ENCODE results near the gene ERC2.

Gene ERC2

GRCh38 chr3:55691141-55691540 is 777.1 kb downstream of the ERC2 start:
- no peak for DNase-seq

GRCh38 chr3:55690726-55691125 is 777.5 kb downstream of the ERC2 start:
- DNase-seq: no peak

DNA sequence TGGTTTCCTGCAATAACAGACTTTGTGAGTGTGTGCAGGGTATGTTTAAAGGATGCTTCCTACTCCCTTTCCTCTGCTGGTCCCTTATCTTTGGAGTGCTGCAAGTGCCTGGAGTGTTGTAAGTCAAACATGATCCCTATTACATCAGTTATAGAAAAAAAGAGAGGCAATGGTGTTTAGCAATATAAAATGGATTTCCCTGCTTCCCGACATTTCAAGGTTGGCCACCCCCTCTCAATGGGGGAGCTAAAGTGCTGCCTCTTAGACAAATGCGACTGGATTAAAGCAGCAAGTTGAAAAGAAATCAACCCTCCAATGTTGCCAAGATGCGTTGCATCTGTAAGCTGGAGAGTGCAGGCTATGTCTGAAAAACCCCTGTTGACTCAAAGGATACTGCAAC is 778.1 kb downstream of the ERC2 start:
- DNase-seq: no peak

GRCh38 chr3:55688154-55688553 is 780.1 kb downstream of the ERC2 start:
- DNase-seq: no peak

- DNase-seq: no peak
These were observed 780.7 kb downstream of the ERC2 start for GRCh38 chr3:55687526-55687925.

DNA sequence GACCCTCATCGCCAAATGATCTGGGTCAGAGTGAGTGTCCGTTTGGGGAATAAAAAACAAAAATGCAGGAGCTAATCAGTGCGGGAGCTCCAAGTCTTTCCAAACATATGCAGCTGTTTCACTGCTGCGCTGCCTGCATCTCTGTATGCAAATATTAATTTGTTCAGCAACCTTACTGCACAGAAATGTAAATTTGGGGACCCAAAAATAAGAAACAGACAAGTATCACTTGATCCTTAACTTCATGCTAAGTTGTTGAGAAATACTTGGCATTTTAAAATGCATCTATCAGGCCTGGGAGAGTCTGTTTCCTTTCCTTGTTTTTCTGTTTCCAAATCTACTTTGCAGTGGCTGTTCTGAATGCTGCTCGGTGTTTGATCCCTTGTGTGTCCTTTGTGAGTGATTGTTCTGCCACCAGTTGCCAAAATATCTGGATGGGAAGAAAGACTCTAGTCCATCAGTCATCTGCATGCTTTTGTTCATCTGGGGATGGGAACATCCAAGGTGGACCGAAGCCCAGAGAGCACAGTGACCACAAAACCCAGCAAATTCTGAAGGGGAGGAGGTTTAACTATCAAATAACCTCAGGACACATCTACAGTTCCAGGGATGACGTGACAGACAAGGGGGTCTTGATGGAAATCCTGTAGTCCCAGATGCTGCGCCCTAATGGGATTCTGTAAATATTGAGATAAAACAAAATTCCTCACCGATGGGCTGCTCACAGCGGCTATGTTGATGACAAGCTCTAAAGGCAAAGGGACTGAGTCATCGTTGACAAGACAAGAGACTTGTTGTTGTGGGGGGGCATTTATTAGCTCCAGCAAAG is 781.6 kb downstream of the ERC2 start:
- DNase-seq: no peak

DNA sequence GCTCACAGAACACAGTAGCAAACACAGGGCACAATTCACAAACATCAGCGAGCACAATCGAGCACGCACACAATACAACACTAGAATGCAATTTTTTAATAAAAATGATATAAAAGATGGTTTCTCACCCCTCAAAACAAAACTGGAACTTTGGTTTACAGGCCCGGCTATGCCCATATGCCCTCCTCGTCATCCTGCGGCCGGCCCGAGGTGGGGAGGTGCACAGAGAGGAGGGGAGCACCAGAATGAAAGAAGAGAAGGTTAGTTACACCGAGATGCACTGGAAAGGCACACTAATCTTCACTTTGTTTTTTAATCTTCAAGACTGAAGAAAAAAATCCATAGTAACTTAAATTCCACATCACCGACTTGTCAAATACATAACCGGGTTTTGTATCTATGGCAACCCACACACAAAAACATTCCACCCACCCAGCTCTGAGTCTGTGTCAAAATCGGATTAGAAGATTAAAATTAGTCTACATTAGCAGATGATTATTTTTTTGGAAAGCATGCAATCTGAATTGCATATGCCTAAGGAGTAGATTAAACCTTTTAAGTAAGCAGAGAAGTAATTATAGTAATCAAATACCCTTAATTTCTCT is 784.5 kb downstream of the ERC2 start:
- DNase-seq: no peak

- no peak for DNase-seq
These were observed 785.8 kb downstream of the ERC2 start for GRCh38 chr3:55682461-55682860.

DNA sequence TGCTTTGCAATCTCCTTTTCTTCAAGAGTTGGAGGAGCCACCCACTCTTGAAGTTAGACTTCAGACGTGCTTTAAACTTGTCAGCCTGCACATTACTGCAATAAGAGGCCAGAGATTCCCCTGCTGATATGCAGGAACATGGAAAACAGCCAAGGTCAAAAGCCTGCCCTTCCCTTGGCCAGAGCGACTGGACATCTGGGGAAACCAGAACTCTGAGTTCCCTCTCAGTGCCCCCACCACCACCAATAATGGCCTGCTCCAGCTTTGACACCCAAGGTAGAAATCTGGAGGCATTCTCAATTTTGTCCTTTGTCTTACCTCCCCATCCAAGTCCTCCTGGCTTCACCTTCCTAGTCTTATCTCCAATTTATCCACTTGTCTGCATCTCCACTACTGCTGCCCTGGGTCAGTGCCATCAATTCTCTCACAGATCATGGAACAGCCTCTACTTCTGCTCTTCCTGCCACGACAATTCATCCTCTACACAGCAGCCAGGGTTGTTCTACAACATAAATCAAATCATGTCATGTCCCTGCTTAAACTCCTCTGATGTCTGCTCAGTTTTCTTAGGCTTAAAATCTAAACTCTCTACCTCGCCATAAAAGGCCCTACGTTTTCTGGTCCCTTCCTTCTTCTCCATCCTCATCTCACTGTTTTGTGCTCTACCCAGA is 789.6 kb downstream of the ERC2 start:
- no peak for DNase-seq

DNA sequence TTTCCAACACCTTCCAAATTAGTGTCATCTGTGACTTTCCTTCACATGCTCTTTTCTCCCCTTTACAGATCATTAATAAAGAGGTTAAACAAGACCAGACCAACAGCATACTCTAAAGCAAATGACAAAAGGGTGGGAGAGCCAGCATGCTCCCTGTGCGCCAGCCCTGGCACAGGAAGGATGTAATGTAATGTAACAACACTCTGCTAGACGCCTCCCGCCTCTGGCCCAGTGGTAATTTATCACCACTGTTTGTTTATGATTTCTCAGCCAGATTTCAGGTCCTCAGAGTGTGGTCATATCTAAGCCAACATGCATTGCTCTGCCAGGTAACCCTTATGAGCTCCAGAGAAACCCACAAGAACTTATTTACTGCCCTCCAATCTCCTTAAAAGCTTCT is 791.6 kb downstream of the ERC2 start:
- DNase-seq: no peak

DNA sequence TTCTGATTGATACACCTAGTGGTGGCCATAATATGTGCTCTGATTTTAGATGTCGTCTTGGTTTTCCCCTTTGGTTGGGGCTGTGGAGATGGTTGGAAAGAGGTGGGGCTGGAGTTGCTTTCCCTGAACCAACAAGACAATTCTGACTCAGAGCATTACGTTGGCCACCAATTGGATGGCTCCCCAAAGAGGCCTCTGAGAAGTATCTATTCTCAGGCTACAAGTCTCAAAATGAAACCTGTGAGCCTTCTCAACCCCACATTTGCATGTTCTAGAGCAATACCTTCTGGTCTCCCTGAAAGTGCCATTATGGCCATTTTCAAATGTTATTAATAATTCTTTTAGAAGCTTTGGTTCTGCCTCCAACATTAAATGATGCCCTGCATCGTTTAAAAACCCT is 792.8 kb downstream of the ERC2 start:
- no peak for DNase-seq

- DNase-seq: no peak
These were observed 794.5 kb downstream of the ERC2 start for GRCh38 chr3:55673764-55674163.

DNA sequence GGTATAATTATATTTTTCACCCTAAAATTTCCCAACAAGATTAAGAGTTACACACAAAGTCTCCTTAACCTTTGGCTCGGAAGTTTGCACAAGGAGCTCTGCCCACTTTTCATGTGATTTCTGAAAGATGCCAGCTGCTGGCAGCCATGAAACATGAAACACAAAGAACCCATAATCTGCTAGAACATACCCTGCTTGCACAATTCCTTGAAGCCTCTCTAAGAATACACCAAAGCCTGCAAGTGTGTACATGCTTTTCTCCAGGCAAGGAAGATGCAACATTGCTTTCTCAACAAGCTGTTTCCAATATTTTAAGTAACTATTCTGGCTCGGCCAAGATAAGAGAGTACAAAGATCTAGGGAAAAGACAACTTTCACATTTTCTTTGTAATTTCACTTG is 799.1 kb downstream of the ERC2 start:
- no peak for DNase-seq

- DNase-seq: no peak
These were observed 799.9 kb downstream of the ERC2 start for GRCh38 chr3:55668359-55668758.

DNA sequence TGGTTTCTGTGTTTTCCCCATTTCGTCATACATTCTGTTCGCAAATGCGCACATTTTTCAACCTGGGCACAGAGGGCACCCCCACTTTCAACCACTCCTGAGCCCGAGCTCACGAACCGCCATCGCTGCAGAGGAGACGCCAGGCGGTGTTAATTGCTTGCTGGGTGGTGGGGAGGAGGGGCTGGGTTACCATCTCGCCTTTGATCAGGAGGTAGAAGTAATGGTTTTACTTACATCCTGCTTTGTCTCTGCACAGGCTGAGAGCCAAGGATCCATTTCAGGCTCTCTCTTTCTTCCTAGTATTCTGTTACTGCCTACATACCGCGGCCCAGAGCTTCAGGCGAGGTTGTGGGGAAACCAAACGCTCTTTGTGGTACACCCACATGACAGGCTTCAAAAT is 803.9 kb downstream of the ERC2 start:
- no peak for DNase-seq

- DNase-seq: no peak
These were observed 805.6 kb downstream of the ERC2 start for GRCh38 chr3:55662683-55663082.

DNA sequence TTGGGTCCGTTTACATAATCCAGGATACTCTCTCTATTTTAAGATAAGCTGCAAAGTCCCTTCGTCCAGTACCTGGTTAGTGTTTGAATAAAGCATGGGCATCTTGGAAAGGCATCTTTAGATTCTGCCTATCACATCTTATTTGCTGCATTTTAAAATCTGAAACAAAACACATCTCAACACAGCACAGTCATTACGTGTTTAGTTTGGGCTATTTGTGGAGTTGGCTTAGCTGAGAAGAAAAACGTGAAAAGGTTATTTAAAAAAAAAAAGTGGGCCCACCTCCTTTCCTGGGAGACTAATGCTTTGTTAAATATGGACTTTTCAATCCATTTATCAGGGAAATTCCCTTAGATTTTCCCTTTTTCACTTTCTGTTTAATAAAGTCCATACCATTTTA is 806.7 kb downstream of the ERC2 start:
- DNase-seq: no peak

- DNase-seq: no peak
These were observed 807.1 kb downstream of the ERC2 start for GRCh38 chr3:55661141-55661540.

DNA sequence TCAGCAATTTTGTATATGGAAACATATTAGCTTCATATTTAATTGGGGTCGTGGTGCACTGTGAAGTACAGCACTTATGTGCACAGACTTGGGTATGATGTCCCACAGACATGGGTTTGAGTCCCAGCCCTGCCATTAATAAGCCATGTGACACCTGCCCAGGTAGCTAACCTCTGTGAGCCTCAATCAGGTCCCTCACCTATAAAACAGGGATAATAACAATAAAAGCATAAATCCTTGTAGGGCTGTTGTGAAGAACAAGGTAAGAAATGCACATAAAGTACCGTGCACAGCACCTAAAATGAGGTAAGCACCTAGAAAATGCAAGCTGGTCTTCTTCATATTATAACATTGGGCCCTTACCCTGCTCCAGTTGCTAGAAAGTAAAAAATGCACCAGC is 807.6 kb downstream of the ERC2 start:
- DNase-seq: no peak

- no peak for DNase-seq
These were observed 808.6 kb downstream of the ERC2 start for GRCh38 chr3:55659701-55660100.

DNA sequence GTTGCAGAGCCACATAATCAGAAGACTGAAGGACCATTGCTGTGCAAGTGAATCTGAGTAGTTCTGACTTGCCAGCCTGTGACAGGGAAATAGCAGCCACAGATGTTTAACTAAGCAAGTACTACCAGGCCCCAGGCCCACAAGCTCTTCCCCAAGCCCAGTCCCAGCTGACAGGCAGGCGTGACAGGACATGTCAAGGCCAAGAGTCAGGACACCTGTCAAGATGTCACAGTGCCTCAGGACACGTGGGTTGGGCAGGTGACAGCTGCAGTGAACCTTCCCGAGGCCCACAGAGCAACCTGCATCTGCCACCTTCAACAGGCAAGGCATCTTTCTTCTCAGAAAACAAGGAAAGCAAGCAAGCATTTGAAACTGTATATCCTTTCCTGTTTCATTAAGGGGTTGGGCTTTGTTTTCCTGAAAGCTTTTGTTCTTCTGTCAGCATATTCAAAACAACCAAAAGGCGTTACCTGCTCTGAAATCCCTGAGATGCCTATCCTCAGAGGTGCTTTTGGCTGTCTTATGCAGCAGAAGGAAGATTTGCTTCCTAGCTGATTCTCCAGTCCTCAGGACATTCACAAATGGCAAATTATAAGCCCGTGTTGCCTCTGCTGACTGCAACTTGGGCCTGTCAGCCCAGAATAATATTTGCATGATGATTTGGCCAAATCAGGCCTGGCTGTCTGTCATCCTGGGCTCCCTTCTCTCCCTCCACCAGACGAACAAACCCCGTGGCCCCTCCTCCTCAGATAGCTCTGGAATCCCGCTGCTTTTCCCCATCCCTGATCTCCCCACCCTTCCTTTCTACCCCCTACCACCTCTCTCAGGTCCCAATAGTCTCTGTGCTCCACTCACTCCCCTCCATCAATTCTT is 809.3 kb downstream of the ERC2 start:
- DNase-seq: no peak

DNA sequence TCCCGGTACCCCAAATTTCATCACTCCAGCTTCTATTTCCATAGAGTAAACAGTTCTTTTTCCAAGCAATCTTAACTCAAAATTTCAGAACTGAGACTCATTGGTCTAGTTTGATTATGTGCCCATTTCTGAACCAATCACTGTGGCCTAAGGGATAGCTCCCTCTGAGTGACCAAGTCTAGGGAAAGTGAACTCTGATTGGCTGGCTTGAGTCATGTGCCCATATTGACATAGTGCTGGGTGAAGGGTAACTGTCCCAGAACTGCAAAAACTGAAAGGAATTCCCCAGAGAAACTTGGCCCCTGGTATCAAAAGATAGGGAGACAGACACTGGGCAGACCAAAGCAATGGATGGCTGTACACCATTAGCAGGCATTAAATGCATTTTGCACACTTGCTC is 810.0 kb downstream of the ERC2 start:
- no peak for DNase-seq

DNA sequence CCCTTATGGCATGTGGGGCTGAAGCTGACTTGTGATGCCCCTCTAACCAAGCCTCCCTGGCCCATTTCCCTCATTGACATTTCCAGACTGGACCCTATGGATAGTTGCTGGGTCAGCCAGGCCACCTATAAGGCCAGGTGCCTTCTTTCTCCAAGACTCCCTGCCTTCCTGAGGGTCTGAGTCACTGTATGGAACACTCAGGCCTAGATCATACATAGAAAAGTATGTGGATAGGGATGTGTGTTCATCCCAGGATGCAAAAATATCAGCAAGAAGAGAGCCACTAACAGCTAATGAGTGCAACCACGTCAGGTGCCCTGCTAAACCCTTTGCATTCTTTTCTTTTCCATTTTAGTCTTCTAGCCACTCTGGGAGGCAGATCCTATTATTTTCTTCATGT is 812.7 kb downstream of the ERC2 start:
- no peak for DNase-seq
